Measurements from ENCODE around the gene INIP.
A peak's percentile ranks its signal among the peaks of the same experiment; 100 is the strongest.
"Not testable (repeated sequence)": the region's sequence is repeated elsewhere in the genome, so short reads cannot be mapped to it uniquely, and the experiment has no call there.

INIP gene

DNA sequence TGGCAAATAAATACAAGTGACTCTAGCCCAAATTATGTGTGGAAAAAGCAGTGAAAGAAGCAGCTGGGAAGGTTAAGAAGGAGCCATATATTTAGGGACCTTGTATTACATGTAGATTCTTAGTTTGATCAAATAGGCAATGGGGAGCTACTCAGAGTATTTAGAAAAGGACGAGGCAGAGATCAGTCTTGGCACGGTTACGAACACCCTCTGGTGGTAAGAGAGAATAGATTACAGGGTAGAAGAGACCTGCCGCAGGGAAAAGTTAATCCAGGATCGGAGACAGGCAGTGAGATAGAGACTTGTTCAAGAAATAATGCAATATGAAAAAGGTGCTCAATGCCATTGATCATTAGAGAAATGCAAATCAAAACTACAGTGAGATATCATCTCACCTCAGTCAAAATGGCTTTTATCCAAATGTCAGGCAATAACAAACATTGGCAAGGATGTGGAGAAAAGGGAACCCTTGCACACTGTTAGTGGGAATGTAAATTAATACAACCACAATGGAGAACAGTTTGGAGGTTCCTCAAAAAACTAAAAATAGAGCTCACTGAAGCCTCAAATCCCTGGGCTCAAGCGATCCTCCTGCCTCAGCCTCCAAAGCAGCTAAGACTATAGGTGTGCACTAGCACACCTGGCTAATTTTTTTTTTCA, 12.0 kb downstream of the INIP start:
- Histone ChIP-seq H3K9ac (ENCODE audit: low read length) (no peak overlapping the region), H3K36me3 (ENCODE audit: control insufficient read depth, insufficient read depth, low read length) (peaks cover 10% of the 10 kb centered on the region; the same call in 1 of the 2 replicates), H3K27ac (ENCODE audit: low read depth, low read length) (no peak overlapping the region), H3K4me3 (ENCODE audit: low read depth, low read length) (no peak overlapping the region), H3K4me1 (ENCODE audit: control insufficient read depth, insufficient read depth, low read length) (no peaks in the 10 kb centered on the region), H3K9me3 (ENCODE audit: control insufficient read depth, insufficient read depth, low read depth, low read length) (no peaks in the 10 kb centered on the region), H3K27me3 (ENCODE audit: control insufficient read depth, insufficient read depth, low read length) (no peaks in the 10 kb centered on the region)

DNA sequence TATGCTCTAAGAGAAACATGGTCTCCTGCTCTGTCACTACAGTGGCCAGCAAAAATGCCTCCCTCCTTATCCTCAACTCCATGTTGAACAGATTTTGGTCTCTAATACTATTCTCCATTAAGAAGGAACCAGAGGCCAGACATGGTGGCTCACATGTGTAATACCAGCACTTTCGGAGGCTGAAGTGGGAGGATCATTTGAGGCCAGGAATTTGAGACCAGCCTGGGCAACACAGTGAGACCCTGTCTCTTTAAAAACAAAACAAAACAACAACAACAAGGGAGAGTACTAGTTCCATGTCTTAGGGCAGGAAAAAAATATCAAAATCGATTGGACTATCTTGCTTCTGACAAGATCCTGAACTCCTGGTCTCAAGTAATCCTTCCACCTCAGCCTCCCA, 14.6 kb downstream of the INIP start:
- H3K4me3 ChIP-seq (ENCODE audit: low read depth, low read length) = no peak overlapping the region
- H3K36me3 ChIP-seq (ENCODE audit: control insufficient read depth, insufficient read depth, low read length) = peaks cover 9% of the 10 kb centered on the region; the same call in 1 of the 2 replicates
- H3K9me3 ChIP-seq (ENCODE audit: control insufficient read depth, insufficient read depth, low read depth, low read length) = no peaks in the 10 kb centered on the region
- no peaks in the 10 kb centered on the region for H3K27me3 ChIP-seq (ENCODE audit: control insufficient read depth, insufficient read depth, low read length)
- no peaks in the 10 kb centered on the region for H3K4me1 ChIP-seq (ENCODE audit: control insufficient read depth, insufficient read depth, low read length)
- H3K9ac ChIP-seq (ENCODE audit: low read length) = no peak overlapping the region
- H3K27ac ChIP-seq (ENCODE audit: low read depth, low read length) = no peak overlapping the region

DNA sequence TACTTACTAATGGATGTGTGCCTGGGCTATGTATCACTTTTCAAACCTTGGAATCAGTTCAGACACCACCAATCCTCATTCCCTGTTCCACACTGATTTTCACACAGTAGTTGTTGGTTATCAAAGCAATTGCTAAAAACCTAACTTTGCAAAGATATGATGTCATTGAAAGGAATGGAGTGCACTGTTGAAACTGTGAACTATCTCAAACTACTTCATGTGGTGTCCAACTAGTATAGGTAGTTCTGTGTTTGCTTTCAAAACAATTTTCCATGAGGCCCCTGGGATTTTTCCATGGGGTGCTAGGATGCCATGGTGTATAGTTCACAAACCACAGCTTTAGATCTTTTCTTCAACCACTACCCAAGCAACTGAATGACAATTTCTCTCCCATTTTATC, 17.8 kb downstream of the INIP start:
- no peaks in the 10 kb centered on the region for H3K9me3 ChIP-seq (ENCODE audit: control insufficient read depth, insufficient read depth, low read depth, low read length)
- peaks cover 3% of the 10 kb centered on the region; the same call in 1 of the 2 replicates for H3K4me1 ChIP-seq (ENCODE audit: control insufficient read depth, insufficient read depth, low read length)
- no peak overlapping the region for H3K9ac ChIP-seq (ENCODE audit: low read length)
- H3K27ac ChIP-seq (ENCODE audit: low read depth, low read length) = no peak overlapping the region
- H3K27me3 ChIP-seq (ENCODE audit: control insufficient read depth, insufficient read depth, low read length) = no peaks in the 10 kb centered on the region
- H3K4me3 ChIP-seq (ENCODE audit: low read depth, low read length) = no peak overlapping the region
- peaks cover 19% of the 10 kb centered on the region for H3K36me3 ChIP-seq (ENCODE audit: control insufficient read depth, insufficient read depth, low read length)

GRCh38 chr9:112699230-112699629, 18.7 kb downstream of the INIP start:
- Histone ChIP-seq H3K27me3 (ENCODE audit: control insufficient read depth, insufficient read depth, low read length) (no peaks in the 10 kb centered on the region), H3K27ac (ENCODE audit: low read depth, low read length) (no peak overlapping the region), H3K36me3 (ENCODE audit: control insufficient read depth, insufficient read depth, low read length) (peaks cover 17% of the 10 kb centered on the region)

DNA sequence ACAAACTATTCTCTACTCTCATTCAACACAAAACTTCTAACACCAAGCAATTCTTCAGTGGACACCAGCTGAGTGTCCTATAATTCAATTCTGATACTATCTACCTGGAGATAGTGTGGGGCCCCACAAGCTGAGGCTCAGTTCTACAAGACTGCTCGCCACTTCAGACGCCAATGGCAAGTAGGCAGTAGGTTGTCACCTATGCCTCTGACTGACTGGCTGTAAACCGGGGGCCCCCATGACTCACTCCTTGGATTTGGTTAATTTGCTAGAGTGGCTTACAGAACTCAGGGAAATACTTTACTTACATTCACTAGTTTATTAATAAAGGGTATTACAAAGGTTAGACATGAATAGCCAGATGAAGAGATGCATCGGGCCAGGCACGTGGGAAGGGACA, 21.5 kb downstream of the INIP start:
- Histone ChIP-seq H3K27ac (ENCODE audit: low read depth, low read length) (no peak overlapping the region), H3K9me3 (ENCODE audit: control insufficient read depth, insufficient read depth, low read depth, low read length) (no peaks in the 10 kb centered on the region), H3K36me3 (ENCODE audit: control insufficient read depth, insufficient read depth, low read length) (peaks cover 31% of the 10 kb centered on the region)

More at GRCh38 chr9:112699230-112699629, 18.7 kb downstream of the INIP start:
- Histone ChIP-seq H3K4me1 (ENCODE audit: control insufficient read depth, insufficient read depth, low read length) (peaks cover 3% of the 10 kb centered on the region; the same call in 1 of the 2 replicates), H3K9ac (ENCODE audit: low read length) (no peak overlapping the region), H3K9me3 (ENCODE audit: control insufficient read depth, insufficient read depth, low read depth, low read length) (no peaks in the 10 kb centered on the region), H3K4me3 (ENCODE audit: low read depth, low read length) (no peak overlapping the region)

GRCh38 chr9:112694706-112695555, 23.0 kb downstream of the INIP start:
- H3K4me3 ChIP-seq (ENCODE audit: low read depth, low read length) = no peak overlapping the region
- no peaks in the 10 kb centered on the region for H3K27me3 ChIP-seq (ENCODE audit: control insufficient read depth, insufficient read depth, low read length)
- peaks cover 38% of the 10 kb centered on the region for H3K36me3 ChIP-seq (ENCODE audit: control insufficient read depth, insufficient read depth, low read length)
- peaks cover 3% of the 10 kb centered on the region; the same call in 1 of the 2 replicates for H3K4me1 ChIP-seq (ENCODE audit: control insufficient read depth, insufficient read depth, low read length)
- H3K9ac ChIP-seq (ENCODE audit: low read length) = no peak overlapping the region
- H3K27ac ChIP-seq (ENCODE audit: low read depth, low read length) = 0 out of 2 replicates have a peak overlapping the region, but pooled peaks have one; percentile 9
- no peaks in the 10 kb centered on the region for H3K9me3 ChIP-seq (ENCODE audit: control insufficient read depth, insufficient read depth, low read depth, low read length)

More for the DNA sequence above, 21.5 kb downstream of the INIP start:
- H3K9ac ChIP-seq (ENCODE audit: low read length) = no peak overlapping the region
- H3K27me3 ChIP-seq (ENCODE audit: control insufficient read depth, insufficient read depth, low read length) = no peaks in the 10 kb centered on the region
- no peak overlapping the region for H3K4me3 ChIP-seq (ENCODE audit: low read depth, low read length)
- peaks cover 3% of the 10 kb centered on the region; the same call in 1 of the 2 replicates for H3K4me1 ChIP-seq (ENCODE audit: control insufficient read depth, insufficient read depth, low read length)

DNA sequence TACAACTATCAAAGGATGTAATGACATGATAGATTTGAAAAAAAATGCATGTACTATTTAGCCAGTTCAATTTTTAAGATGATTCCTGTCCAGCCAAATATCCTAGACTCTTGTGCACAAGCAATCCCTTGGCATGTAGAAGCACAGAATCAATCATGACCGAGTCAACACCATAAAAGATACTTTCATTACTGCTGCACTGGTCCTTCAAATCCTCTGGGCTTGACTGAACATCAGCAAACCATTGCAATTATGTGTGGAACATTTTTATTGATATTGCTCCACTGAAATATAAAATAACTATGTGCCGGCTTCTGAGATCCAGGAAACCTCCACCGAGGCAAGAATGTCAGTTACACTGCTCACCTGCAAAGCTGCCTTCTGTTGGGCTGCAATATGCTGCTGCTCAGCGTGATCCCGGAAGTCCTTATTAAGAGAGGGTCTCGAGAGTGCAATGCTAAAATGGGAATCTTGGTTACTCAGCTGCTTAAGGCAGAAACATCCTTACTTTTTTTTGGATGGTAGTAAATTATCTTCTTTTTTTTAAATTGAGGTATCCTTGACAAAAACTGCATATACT, 28.7 kb downstream of the INIP start:
- H3K4me3 ChIP-seq (ENCODE audit: low read depth, low read length) = no peak overlapping the region
- no peaks in the 10 kb centered on the region for H3K4me1 ChIP-seq (ENCODE audit: control insufficient read depth, insufficient read depth, low read length)
- no peaks in the 10 kb centered on the region for H3K27me3 ChIP-seq (ENCODE audit: control insufficient read depth, insufficient read depth, low read length)
- H3K27ac ChIP-seq (ENCODE audit: low read depth, low read length) = no peak overlapping the region
- H3K9me3 ChIP-seq (ENCODE audit: control insufficient read depth, insufficient read depth, low read depth, low read length) = no peaks in the 10 kb centered on the region
- no peak overlapping the region for H3K9ac ChIP-seq (ENCODE audit: low read length)
- peaks cover 51% of the 10 kb centered on the region for H3K36me3 ChIP-seq (ENCODE audit: control insufficient read depth, insufficient read depth, low read length)

DNA sequence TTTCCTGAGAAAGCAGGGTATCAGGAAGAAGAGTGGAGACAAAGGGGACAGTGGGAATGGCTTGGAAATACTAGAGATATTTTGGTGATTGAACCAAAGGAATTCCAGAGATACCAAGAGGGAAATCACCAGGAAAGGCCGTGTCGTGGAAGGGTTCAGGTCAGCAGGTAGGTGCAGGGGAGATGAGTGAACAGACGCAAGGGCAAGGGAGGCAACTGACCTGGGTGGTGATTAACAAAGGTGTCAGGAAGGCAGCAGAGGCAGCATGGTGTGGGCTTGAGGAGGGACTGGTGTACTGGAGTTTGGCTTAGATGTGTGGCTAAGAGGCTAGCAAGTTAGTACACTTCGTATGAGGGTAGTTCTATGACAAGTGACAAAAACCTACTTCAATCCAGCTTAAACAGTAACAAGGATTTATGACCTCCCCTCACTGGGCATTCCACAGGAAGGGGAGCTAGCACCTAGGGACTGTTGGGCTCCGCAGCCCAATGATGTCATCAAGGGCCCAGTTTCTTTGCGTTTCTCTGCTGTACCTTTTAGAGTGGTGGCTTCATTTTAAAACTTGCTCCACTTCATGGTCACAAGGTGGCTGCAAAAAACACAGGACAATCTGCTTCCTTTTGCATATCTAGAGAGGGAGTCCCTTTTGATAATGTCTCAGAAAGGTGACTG, 37.0 kb downstream of the INIP start:
- H3K27me3 ChIP-seq (ENCODE audit: control insufficient read depth, insufficient read depth, low read length) = no peaks in the 10 kb centered on the region
- peaks cover 20% of the 10 kb centered on the region for H3K9me3 ChIP-seq (ENCODE audit: control insufficient read depth, insufficient read depth, low read depth, low read length)
- H3K4me1 ChIP-seq (ENCODE audit: control insufficient read depth, insufficient read depth, low read length) = peaks cover 7% of the 10 kb centered on the region
- H3K9ac ChIP-seq (ENCODE audit: low read length) = no peak overlapping the region
- H3K36me3 ChIP-seq (ENCODE audit: control insufficient read depth, insufficient read depth, low read length) = peaks cover 9% of the 10 kb centered on the region; the same call in 1 of the 2 replicates
- H3K27ac ChIP-seq (ENCODE audit: low read depth, low read length) = no peak overlapping the region
- H3K4me3 ChIP-seq (ENCODE audit: low read depth, low read length) = no peak overlapping the region

DNA sequence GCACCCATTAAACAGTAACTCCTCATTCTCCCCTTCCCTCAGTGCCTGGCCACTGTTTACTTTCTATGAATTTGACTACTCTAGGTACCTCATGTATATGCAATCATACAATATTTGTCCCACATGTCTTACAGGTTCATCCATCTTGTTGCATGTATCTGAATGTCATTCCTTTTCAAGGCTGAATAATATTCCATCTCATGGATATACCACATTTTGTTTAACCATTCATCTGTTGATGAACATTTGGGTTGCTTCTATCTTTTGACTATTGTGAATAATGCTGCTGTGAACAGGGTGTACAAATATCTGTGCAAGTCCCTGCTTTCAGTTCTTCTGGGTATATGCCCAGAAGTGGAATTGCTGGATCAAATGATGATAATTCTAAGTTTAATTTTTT, 40.9 kb downstream of the INIP start:
- Histone ChIP-seq H3K4me1 (ENCODE audit: control insufficient read depth, insufficient read depth, low read length) (peaks cover 7% of the 10 kb centered on the region), H3K9ac (ENCODE audit: low read length) (no peak overlapping the region), H3K9me3 (ENCODE audit: control insufficient read depth, insufficient read depth, low read depth, low read length) (peaks cover 20% of the 10 kb centered on the region), H3K36me3 (ENCODE audit: control insufficient read depth, insufficient read depth, low read length) (no peaks in the 10 kb centered on the region), H3K27ac (ENCODE audit: low read depth, low read length) (no peak overlapping the region), H3K4me3 (ENCODE audit: low read depth, low read length) (no peak overlapping the region), H3K27me3 (ENCODE audit: control insufficient read depth, insufficient read depth, low read length) (no peaks in the 10 kb centered on the region)

DNA sequence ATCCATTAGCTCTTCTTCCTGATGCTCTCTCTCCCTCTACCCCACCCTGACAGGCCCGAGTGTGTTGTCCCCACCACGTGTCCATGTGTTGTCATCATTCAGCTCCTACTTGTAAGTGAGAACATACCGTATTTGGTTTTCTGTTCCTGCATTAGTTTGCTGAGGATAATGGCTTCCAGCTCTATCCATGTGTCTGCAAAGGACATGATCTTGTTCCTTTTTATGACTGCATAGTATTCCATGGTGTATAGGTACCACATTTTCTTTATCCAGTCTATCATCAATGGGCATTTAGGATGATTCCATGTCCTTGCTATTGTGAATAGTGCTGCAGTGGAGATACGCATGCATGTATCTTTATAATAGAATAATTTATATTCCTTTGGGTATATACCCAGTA, 44.7 kb downstream of the INIP start:
- H3K27ac ChIP-seq (ENCODE audit: low read depth, low read length) = not testable (repeated sequence)

More for the DNA sequence above, 44.7 kb downstream of the INIP start:
- not testable (repeated sequence) for H3K4me1 ChIP-seq (ENCODE audit: control insufficient read depth, insufficient read depth, low read length); H3K9ac ChIP-seq (ENCODE audit: low read length); H3K36me3 ChIP-seq (ENCODE audit: control insufficient read depth, insufficient read depth, low read length); H3K4me3 ChIP-seq (ENCODE audit: low read depth, low read length); H3K27me3 ChIP-seq (ENCODE audit: control insufficient read depth, insufficient read depth, low read length)
- H3K9me3 ChIP-seq (ENCODE audit: control insufficient read depth, insufficient read depth, low read depth, low read length) = peaks cover 14% of the 10 kb centered on the region
